Activated naive CD4-positive, alpha-beta T cell treated with anti-CD3 and anti-CD28 coated beads, Interleukin-2, amount 50 U/mL, for 72 hours (primary cell): ENCODE data around the gene NUDT16L1. TPM values are rescaled to one million over a fixed set of nuclear protein-coding genes. Genes with fewer than 3 reads are reported as not detected.

Source experiments
- ATAC-seq, 2 donors: fragments of 150-1000 bp; cut with Tn5 transposase; 2 replicates each; pipeline ENCODE4 v1.10.0; 2021; ENCODE audit warnings: mild to moderate bottlenecking in 2 of 2, moderate library complexity in 2 of 2
- DNase-seq, 2 donors: peaks; one replicate each; pipeline ENCODE4 v3.0.0; 2021 to 2022; ENCODE audit warnings: low spot score in 2 of 2
- H3K27ac Mint-ChIP-seq, 2 donors: one replicate each; pipeline ENCODE4 v1.8.0; 2022; ENCODE audit warnings: mild to moderate bottlenecking in 2 of 2, mixed read lengths in 2 of 2
- H3K36me3 Mint-ChIP-seq, 2 donors: one replicate each; pipeline ENCODE4 v1.8.0; 2022; ENCODE audit warnings: mixed read lengths in 2 of 2
- H3K9me3 Mint-ChIP-seq, 2 donors: one replicate each; pipeline ENCODE4 v1.8.0; 2022; ENCODE audit warnings: mixed read lengths in 2 of 2
- total RNA-seq, 2 donors: library from RNA; stranded (reverse); gene quantifications; one replicate each; pipeline ENCODE4 v1.2.3, GENCODE V29; 2022

NUDT16L1 gene
- total RNA-seq, 2 donors from 2014 or later, result 20.7 to 42.8 TPM

DNA sequence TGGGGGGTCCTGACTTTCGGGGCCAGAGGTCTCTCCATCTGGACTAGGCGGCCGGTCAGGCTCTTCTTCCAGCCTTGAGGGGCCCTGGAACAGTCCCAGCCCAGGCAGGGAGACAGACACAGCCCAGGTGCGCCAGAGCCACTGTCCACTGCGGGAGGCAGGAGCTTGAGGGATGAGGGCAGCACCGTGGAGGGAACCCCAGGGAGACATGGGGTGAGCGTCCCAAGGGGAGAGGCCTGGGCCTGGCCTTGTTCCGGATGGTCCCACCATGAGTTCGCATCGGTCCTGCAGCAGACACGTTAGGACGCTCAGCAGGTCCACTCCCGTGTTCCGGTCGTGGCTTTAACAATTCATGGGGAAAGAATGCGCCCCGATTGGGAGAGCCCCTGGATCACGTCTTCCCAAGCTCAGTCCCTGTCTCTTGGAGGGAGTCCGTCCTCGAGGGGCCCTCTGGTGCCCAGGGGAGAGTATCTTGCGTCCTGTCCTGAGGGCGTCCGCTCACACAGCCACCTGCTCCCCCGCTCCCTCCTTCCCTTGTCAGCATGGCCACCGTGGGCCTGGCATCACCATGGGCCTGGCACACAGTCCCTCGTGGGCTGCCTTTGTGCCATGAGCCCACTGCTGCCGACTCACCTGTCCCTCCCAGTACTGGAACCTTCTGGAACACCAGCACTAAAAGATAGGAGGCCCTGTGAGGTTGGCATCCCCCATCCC lies 6.7 kb upstream of the NUDT16L1 start:
- peaks cover 0 to 4% of the 10 kb centered on the region in 2 donors for H3K36me3 Mint-ChIP-seq
- ATAC-seq (no peak), DNase-seq (no peak)
- no peaks in the 10 kb centered on the region for H3K9me3 Mint-ChIP-seq
- peak overlapping the region; percentile 58 to 84 for H3K27ac Mint-ChIP-seq

DNA sequence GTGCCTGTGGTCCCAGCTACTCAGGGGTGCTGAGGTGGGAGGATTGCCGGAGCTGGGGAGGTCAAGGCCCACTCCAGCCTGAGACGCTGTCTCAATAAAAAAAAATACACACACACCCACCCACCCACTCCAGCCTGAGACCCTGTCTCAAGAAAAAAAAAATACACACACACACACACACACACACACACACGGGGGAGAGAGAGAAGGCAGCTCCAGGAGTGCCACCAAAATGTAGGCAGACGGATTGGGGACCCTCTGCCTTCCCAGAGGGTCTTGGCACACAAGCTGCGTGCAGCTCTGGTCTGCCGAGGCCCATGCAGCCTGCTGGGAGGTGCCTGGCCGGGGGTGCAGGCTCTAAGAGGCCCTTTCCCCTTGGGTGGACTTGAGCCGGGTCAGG lies 5.9 kb upstream of the NUDT16L1 start:
- DNase-seq, result no peak
- ATAC-seq, result no peak
- Mint-ChIP-seq H3K9me3 (no peaks in the 10 kb centered on the region), H3K36me3 (peaks cover 0 to 4% of the 10 kb centered on the region in 2 donors), H3K27ac (peak overlapping the region in 1 of 2 donors; percentile 58)

- Mint-ChIP-seq H3K9me3 (no peaks in the 10 kb centered on the region), H3K27ac (peak overlapping the region in 1 of 2 donors; percentile 58), H3K36me3 (peaks cover 0 to 4% of the 10 kb centered on the region in 2 donors)
- DNase-seq, result no peak
- no peak for ATAC-seq
These were observed 5.3 kb upstream of the NUDT16L1 start for GRCh38 chr16:4687946-4688673.

- no peaks in the 10 kb centered on the region for H3K9me3 Mint-ChIP-seq
These were observed 4.7 kb upstream of the NUDT16L1 start for GRCh38 chr16:4688674-4689045.

DNA sequence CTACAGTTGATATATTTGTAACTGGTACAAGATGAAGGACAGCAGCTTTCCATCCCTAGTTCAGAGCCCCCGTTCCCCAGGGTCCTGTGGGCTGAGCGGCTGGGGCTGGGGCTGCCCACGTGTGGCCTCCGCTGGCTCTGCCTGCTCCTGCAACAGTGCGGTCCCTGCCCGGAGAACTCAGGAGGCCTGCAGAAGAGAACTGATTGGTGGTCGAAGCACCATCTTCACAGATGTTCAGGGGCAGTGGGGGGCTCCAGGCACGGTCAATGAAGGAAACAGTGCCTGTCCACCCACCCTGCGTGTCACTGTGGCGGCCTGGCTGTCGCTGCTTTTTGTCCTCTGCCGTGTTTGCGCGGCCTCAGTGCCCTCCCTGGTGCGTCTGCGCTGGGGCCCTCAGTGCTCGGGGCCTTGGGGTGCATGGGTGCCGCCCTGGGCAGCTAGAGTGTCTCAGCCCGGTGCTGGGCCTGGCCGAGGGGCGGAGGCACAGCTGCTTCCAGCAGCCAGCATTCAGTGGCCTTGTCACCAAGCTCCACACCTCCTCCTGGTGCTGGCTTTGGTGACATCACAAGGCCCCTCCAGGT lies 4.2 kb upstream of the NUDT16L1 start:
- no peak for ATAC-seq
- no peaks in the 10 kb centered on the region for H3K9me3 Mint-ChIP-seq
- DNase-seq, result no peak
- peaks cover 0 to 4% of the 10 kb centered on the region in 2 donors for H3K36me3 Mint-ChIP-seq
- H3K27ac Mint-ChIP-seq, result no peak overlapping the region

More at GRCh38 chr16:4688674-4689045, 4.7 kb upstream of the NUDT16L1 start:
- ATAC-seq (no peak), DNase-seq (no peak)
- no peak overlapping the region for H3K27ac Mint-ChIP-seq
- H3K36me3 Mint-ChIP-seq, result peaks cover 0 to 4% of the 10 kb centered on the region in 2 donors

DNA sequence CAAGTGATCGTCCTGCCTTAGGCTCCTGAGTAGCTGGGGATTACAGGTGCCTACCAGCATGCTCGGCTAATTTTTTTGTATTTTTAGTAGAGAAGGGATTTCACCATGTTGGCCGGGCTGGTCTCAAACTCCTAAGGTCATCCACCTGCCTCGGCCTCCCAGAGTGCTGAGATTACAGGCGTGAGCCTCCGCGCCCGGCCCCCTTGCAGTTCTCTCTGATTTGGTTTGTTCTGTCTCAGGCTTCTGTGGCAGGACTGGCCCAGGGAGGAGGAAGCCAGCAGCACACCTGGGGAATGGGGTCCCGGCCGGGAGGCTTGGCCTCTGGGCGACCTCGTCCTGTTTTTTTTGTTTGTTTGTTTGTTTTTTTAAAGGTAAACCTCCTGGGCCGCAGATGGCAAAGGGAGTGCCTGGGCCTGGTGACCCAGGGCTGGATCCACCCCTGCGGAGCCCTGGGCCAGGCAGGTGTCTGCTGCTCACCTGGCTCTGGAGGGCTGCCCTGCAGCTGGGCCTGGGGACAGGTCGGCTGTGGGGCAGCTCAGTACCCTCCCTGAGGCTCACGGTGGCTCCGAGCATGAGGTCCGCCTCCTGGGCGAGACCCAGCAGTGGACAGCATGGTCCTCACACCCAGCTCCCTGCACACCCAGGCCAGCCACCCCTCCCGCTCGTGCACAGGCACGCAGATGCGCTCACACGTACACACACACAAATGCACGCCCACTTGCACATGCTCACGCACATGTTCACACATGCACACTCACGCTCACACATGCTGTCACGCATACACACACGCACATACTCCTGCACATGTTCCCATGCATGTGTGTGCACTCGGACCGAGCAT lies 3.3 kb upstream of the NUDT16L1 start:
- DNase-seq, result no peak
- H3K36me3 Mint-ChIP-seq, result peaks cover 0 to 4% of the 10 kb centered on the region in 2 donors
- peak overlapping the region in 1 of 2 donors; percentile 71 for H3K27ac Mint-ChIP-seq
- no peak for ATAC-seq
- H3K9me3 Mint-ChIP-seq, result no peaks in the 10 kb centered on the region

GRCh38 chr16:4690946-4691665 lies 2.3 kb upstream of the NUDT16L1 start:
- DNase-seq (peak in 1 of 2 donors; percentile 54), ATAC-seq (no peak)
- Mint-ChIP-seq H3K9me3 (no peaks in the 10 kb centered on the region), H3K27ac (peak overlapping the region in 1 of 2 donors; percentile 71), H3K36me3 (peaks cover 0 to 4% of the 10 kb centered on the region in 2 donors)

DNA sequence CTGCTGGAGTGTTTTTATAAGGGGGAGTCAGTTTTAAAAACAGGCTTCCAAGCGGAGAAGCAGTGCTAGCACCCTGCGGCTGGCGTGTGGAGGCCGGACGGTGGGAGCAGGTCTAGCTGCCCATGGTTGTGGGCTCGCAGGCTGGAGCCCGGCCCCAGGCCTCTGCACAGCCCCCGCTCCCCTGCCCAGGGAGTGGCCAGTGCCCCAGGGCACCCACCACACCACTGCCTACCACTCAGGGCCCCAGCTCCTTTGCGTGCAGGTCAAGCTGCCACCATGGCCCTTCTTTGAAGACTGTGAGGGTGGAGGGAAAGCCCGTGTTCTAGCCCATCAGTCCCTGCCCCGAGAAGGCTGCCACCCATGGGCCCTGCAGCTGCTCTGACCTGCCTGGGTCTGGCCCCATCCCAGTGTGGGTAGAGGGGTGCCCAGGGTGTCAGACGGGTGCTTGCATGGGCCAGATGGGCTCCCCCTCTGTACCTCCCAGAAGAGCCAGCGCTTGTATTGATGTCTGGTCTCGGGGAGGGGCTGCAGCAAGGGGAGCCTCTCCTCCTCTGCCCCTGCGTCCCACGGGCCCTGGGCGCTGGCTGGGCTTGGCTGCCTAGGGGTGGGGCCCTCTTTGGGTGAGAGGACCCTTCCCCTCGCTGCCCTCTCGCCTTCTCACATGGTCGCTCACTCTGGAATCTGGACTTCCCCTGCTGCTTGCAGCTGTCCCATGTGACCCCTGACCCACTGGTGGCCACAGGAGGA lies 1.5 kb upstream of the NUDT16L1 start:
- Mint-ChIP-seq H3K36me3 (peaks cover 0 to 4% of the 10 kb centered on the region in 2 donors), H3K9me3 (no peaks in the 10 kb centered on the region), H3K27ac (peak overlapping the region in 1 of 2 donors; percentile 82)
- ATAC-seq (no peak), DNase-seq (peak in 1 of 2 donors; percentile 56)

GRCh38 chr16:4692460-4693295 lies 684 bp upstream of the NUDT16L1 start:
- ATAC-seq (peak; percentile 14 to 16), DNase-seq (no peak)
- peak overlapping the region in 1 of 2 donors; percentile 82 for H3K27ac Mint-ChIP-seq
- H3K9me3 Mint-ChIP-seq, result no peaks in the 10 kb centered on the region
- H3K36me3 Mint-ChIP-seq, result peaks cover 0 to under 1% of the 10 kb centered on the region in 2 donors

- no peaks in the 10 kb centered on the region for H3K9me3 Mint-ChIP-seq
- peak overlapping the region; percentile 74 to 82 for H3K27ac Mint-ChIP-seq
- peak; percentile 38 to 54 for DNase-seq
- peak; percentile 12 to 35 for ATAC-seq
- no peaks in the 10 kb centered on the region for H3K36me3 Mint-ChIP-seq
These were observed 737 bp downstream of the NUDT16L1 start for GRCh38 chr16:4693956-4694641.

DNA sequence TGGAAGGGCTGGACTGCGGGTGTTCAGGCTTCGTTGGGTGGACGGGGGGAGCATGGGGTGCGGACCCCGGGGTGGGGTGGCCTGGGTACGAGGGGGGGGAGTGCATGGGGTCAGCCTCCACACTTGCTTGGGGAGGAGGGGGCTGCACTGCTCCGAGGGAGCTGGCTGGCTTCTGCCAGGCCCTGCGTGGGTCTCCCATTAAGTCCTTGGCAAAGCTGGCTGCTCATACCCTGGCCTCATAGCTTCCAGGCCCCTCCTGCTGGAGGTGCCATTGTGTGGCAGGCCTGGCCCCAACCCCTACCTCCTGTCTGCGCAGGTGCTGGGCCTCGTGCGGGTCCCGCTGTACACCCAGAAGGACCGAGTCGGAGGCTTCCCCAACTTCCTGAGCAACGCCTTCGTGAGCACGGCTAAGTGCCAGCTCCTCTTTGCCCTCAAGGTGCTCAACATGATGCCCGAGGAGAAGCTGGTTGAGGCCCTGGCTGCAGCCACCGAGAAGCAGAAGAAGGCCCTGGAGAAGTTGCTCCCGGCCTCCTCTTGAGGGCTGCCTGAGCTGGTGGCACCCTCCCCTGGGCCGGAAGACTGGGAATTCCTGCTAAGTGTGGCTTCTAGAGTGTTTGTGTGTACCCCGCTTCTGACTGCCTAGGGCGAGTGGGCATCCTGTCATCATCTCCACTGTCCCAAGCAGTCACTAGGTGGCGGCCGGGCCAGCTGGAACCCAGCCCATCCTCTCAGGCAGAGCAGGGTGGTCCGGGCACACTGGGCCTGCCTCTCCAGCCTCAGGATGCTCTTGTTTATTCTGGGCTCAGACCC lies 1.5 kb downstream of the NUDT16L1 start:
- no peaks in the 10 kb centered on the region for H3K36me3 Mint-ChIP-seq
- ATAC-seq, result no peak

DNA sequence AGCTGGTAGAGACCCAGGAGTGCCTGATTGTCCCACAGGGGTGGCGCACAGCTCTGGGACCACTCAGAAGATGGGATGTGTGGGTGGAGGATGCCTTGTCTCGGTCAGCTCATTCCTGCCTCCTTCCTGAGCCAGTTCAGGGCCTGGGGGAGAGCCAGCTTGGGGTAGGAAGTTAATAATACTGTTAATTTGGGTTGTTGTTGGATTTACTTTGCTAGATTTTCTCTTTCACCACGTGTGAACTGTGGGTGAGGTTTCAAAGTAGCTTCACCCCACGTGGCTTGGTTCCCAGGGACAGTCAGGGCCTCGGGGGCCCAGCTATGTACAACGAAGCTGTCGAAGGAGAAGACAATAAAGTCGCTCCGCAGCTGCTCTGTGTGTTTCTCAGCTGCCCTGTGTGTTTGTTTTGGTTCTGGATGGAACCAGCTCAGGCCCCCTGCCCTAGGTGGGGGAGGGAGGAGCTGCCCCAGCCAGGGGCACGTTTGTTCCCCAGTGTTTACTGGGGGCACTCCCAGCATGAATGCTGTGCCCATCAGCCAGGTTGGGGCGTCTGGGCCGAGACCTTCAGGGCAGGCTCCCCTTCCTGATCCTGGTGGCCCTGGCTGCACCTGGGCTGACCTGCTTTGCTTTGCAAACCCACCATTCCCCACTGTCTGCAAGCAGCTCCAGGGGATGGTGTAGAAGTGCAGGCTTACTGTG lies 2.3 kb downstream of the NUDT16L1 start:
- H3K36me3 Mint-ChIP-seq, result no peaks in the 10 kb centered on the region
- peak overlapping the region; percentile 67 to 72 for H3K27ac Mint-ChIP-seq
- peak in 1 of 2 donors; percentile 54 for DNase-seq
- no peaks in the 10 kb centered on the region for H3K9me3 Mint-ChIP-seq
- ATAC-seq, result no peak

More for the DNA sequence above, 1.5 kb downstream of the NUDT16L1 start:
- Mint-ChIP-seq H3K9me3 (no peaks in the 10 kb centered on the region), H3K27ac (peak overlapping the region; percentile 67 to 74)
- DNase-seq, result peak in 1 of 2 donors; percentile 57
